ENCODE measurements around the gene KCNJ6.

KCNJ6 gene

GRCh38 chr21:37568415-37568814, 347.8 kb downstream of the KCNJ6 start:
- no peak for DNase-seq (ENCODE audit: low spot score)

GRCh38 chr21:37566790-37567615, 349.3 kb downstream of the KCNJ6 start:
- no peak for DNase-seq (ENCODE audit: low spot score)

- DNase-seq (ENCODE audit: low spot score) = peak; percentile 31
Measured at GRCh38 chr21:37565530-37566223, 350.6 kb downstream of the KCNJ6 start.

GRCh38 chr21:37564924-37565529, 351.2 kb downstream of the KCNJ6 start:
- no peak for DNase-seq (ENCODE audit: low spot score)

GRCh38 chr21:37564341-37564923, 351.8 kb downstream of the KCNJ6 start:
- DNase-seq (ENCODE audit: low spot score) = peak; percentile 97

- no peak for DNase-seq (ENCODE audit: low spot score)
Measured at GRCh38 chr21:37563641-37564340, 352.5 kb downstream of the KCNJ6 start.

- DNase-seq (ENCODE audit: low spot score) = no peak
Measured at GRCh38 chr21:37562920-37563640, 353.2 kb downstream of the KCNJ6 start.

GRCh38 chr21:37561941-37562919, 354.0 kb downstream of the KCNJ6 start:
- no peak for DNase-seq (ENCODE audit: low spot score)

- DNase-seq (ENCODE audit: low spot score) = no peak
Measured at GRCh38 chr21:37561506-37561905, 354.8 kb downstream of the KCNJ6 start.

GRCh38 chr21:37560385-37560784, 355.9 kb downstream of the KCNJ6 start:
- no peak for DNase-seq (ENCODE audit: low spot score)

- no peak for DNase-seq (ENCODE audit: low spot score)
Measured at GRCh38 chr21:37558676-37559211, 357.5 kb downstream of the KCNJ6 start.

Data from RKO (cell line).